Left ventricle myocardium inferior (tissue), 1 donor: ENCODE measurements around the gene PODXL. TPM values are rescaled to one million over a fixed set of nuclear protein-coding genes. Genes with fewer than 3 reads are reported as not detected.

Source experiments
- DNase-seq: peaks from one replicate; pipeline ENCODE4 v3.0.0-alpha.2; 2020
- H3K27ac ChIP-seq: fragments of 200-600 bp; replicated peaks from 2 replicates; pipeline ENCODE4 v1.8.0; 2021
- H3K27me3 ChIP-seq: fragments of 200-600 bp; 2 replicates; pipeline ENCODE4 v1.8.0; 2021; ENCODE audit warnings: low read depth
- H3K36me3 ChIP-seq: fragments of 200-600 bp; 2 replicates; pipeline ENCODE4 v1.8.0; 2021
- H3K4me1 ChIP-seq: fragments of 200-600 bp; 2 replicates; pipeline ENCODE4 v1.8.0; 2021
- H3K4me3 ChIP-seq: fragments of 200-600 bp; 2 replicates; pipeline ENCODE4 v1.8.0; 2021; ENCODE audit warnings: mild to moderate bottlenecking, moderate library complexity
- H3K9me3 ChIP-seq: fragments of 200-600 bp; replicated peaks from 2 replicates; pipeline ENCODE4 v1.8.0; 2021
- intact Hi-C: fragments of 100-400 bp; cut with micrococcal nuclease; formaldehyde crosslinking; loops from one replicate; pipeline ENCODE4 v1.11.0; 2022
- total RNA-seq: library from RNA; stranded (reverse); fragmentation: NEBNext Ultra II Directional; extraction: Animal tissue kit (Norgen Biotek cat#: 25700); gene quantifications from one replicate; pipeline ENCODE4 v1.2.1, GENCODE V29; 2021
- TF ChIP-seq, protein P1 (sequence below): fragments of 200-600 bp; IDR thresholded peaks from 2 replicates; pipeline ENCODE4 v1.8.0; 2021; ENCODE audit warnings: antibody characterized with exemption, mild to moderate bottlenecking, borderline replicate concordance
- donor health status: DM: no; HTN: yes; CAD: no; lungs with severe emphysema.

Gene PODXL
- total RNA-seq, 1 donor from 2014 or later = 67.4 TPM

DNA sequence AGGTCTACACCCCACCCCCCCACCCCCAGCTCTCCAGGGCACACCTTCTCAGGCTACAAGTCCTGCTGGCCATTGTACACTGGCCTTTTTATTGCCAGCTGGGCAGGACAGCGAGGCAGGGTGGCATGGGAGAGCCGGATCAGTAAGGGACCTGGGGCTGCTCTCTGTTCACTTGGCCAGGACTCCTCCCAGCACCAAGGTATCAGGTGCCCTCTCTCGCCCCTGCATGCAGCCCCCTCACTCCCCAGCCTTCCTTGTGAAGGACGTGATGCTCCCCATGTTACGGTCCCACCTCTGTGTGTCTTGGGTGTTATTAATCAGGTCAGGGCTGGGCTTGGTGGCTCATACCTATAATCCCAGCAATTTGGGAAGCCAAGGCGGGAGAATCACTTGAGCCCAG is 26.3 kb downstream of the PODXL start:
- intact Hi-C loops = no loop called here
- H3K36me3 ChIP-seq = no peaks in the 10 kb centered on the region
- no peak overlapping the region for H3K4me3 ChIP-seq
- TF ChIP-seq, protein P1, sequence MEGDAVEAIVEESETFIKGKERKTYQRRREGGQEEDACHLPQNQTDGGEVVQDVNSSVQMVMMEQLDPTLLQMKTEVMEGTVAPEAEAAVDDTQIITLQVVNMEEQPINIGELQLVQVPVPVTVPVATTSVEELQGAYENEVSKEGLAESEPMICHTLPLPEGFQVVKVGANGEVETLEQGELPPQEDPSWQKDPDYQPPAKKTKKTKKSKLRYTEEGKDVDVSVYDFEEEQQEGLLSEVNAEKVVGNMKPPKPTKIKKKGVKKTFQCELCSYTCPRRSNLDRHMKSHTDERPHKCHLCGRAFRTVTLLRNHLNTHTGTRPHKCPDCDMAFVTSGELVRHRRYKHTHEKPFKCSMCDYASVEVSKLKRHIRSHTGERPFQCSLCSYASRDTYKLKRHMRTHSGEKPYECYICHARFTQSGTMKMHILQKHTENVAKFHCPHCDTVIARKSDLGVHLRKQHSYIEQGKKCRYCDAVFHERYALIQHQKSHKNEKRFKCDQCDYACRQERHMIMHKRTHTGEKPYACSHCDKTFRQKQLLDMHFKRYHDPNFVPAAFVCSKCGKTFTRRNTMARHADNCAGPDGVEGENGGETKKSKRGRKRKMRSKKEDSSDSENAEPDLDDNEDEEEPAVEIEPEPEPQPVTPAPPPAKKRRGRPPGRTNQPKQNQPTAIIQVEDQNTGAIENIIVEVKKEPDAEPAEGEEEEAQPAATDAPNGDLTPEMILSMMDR = no peak
- H3K9me3 ChIP-seq = no peaks in the 10 kb centered on the region
- H3K4me1 ChIP-seq = peaks cover 92% of the 10 kb centered on the region
- peak overlapping the region; percentile 77 for H3K27ac ChIP-seq
- no peak for DNase-seq
- no peaks in the 10 kb centered on the region for H3K27me3 ChIP-seq

DNA sequence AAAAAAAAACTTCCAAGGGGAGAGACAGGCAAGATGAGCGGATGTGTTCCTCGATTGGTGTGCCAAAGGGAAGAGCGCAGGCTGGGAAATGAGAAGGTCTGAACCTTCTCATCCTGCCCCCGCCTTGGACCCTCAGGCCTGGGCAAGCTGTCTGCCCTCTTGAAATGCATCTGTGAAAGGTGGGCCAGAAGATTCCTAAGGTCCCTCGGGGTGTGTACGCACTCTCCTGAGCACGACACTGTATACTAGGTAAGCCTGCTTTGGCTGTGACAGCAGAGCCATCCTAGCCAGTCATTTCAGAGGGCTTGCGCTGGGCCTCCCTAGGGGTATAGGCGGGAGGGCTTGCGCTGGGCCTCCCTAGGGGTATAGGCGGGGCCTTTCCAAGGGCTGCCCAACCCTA is 26.8 kb downstream of the PODXL start:
- H3K27me3 ChIP-seq = no peaks in the 10 kb centered on the region
- TF ChIP-seq, protein P1 = no peak
- DNase-seq = no peak
- H3K4me1 ChIP-seq = peaks cover 92% of the 10 kb centered on the region
- no peaks in the 10 kb centered on the region for H3K9me3 ChIP-seq
- no peak overlapping the region for H3K4me3 ChIP-seq
- H3K27ac ChIP-seq = peak overlapping the region; percentile 77
- intact Hi-C loops = no loop called here
- no peaks in the 10 kb centered on the region for H3K36me3 ChIP-seq

DNA sequence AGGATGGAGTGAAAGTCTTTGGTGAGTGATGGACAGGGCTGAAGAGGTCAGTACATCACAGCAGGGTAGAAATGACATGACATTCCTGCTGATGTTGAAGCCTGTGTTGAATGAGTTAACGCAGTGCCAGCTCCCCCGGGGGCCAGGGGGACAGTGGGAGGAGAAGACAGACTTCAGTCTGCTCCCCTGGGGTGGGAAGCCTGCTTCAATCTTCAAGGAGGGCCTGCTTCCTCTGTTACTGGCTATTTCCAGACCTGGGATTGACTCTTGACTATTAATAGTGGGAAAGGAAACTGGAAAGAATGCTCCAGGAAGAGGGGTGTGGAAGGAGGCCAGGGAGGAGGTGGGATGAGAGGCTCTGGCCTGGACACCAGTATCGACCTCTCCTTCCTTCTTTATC is 27.2 kb downstream of the PODXL start:
- Histone ChIP-seq H3K36me3 (no peaks in the 10 kb centered on the region), H3K9me3 (no peaks in the 10 kb centered on the region), H3K4me1 (peaks cover 92% of the 10 kb centered on the region), H3K27ac (peak overlapping the region; percentile 77), H3K4me3 (no peak overlapping the region), H3K27me3 (no peaks in the 10 kb centered on the region)
- TF ChIP-seq, protein P1 = no peak
- DNase-seq = no peak
- intact Hi-C loops = no loop called here

- DNase-seq = no peak
- Histone ChIP-seq H3K27me3 (no peaks in the 10 kb centered on the region), H3K27ac (peak overlapping the region; percentile 77), H3K9me3 (no peaks in the 10 kb centered on the region), H3K36me3 (no peaks in the 10 kb centered on the region), H3K4me3 (no peak overlapping the region), H3K4me1 (peaks cover 90% of the 10 kb centered on the region)
- TF ChIP-seq, protein P1 = no peak
- intact Hi-C loops = no loop called here
Observed at GRCh38 chr7:131527456-131527855, 29.0 kb downstream of the PODXL start.

GRCh38 chr7:131525820-131526219 is 30.6 kb downstream of the PODXL start:
- H3K4me3 ChIP-seq = no peak overlapping the region
- no peaks in the 10 kb centered on the region for H3K27me3 ChIP-seq
- H3K9me3 ChIP-seq = no peaks in the 10 kb centered on the region
- no peak for DNase-seq
- TF ChIP-seq, protein P1 = no peak
- no peaks in the 10 kb centered on the region for H3K36me3 ChIP-seq
- H3K27ac ChIP-seq = peak overlapping the region; percentile 77
- H3K4me1 ChIP-seq = peaks cover 95% of the 10 kb centered on the region
- intact Hi-C loops = no loop called here

GRCh38 chr7:131524703-131525102 is 31.7 kb downstream of the PODXL start:
- no peak for DNase-seq
- peaks cover 95% of the 10 kb centered on the region for H3K4me1 ChIP-seq
- TF ChIP-seq, protein P1 = no peak
- no peaks in the 10 kb centered on the region for H3K27me3 ChIP-seq
- intact Hi-C loops = no loop called here
- no peak overlapping the region for H3K4me3 ChIP-seq
- no peaks in the 10 kb centered on the region for H3K36me3 ChIP-seq
- no peaks in the 10 kb centered on the region for H3K9me3 ChIP-seq
- H3K27ac ChIP-seq = peak overlapping the region; percentile 77
